ENCODE results near the gene PIM3. TPM values are rescaled to one million over a fixed set of nuclear protein-coding genes. Genes with fewer than 3 reads are reported as not detected.
A peak's percentile ranks its signal among the peaks of the same experiment; 100 is the strongest.

Gene PIM3
- total RNA-seq, 4 donors from 2014 or later, result 31.7 to 106 (median 53.6) TPM

- Histone ChIP-seq H3K4me1 (peaks cover 0 to 9% of the 10 kb centered on the region in 2 donors), H3K27me3 (peaks cover 0 to 7% of the 10 kb centered on the region in 2 donors), H3K9me3 (no peaks in the 10 kb centered on the region), H3K36me3 (no peaks in the 10 kb centered on the region), H3K4me3 (no peak overlapping the region), H3K27ac (no peak overlapping the region)
- intact Hi-C loops (cut with DNase I; ENCODE audit: low total_unique reads), result loop anchor here (2.0 to 10.0 kb wide), 2 partner anchors 101 to 277 kb away; partner anchors contain the start of gene SELENOO
- no peak for DNase-seq
- no peak for TF ChIP-seq POLR2A (IDR thresholded peaks at IDR 0.05)
- TF ChIP-seq CTCF (IDR thresholded peaks at IDR 0.05), result no peak
Observed at GRCh38 chr22:49928185-49928495, 32.4 kb upstream of the PIM3 start.

- Histone ChIP-seq H3K9me3 (no peaks in the 10 kb centered on the region), H3K4me1 (peaks cover 0 to 12% of the 10 kb centered on the region in 2 donors), H3K4me3 (no peak overlapping the region), H3K27me3 (peaks cover 0 to 7% of the 10 kb centered on the region in 2 donors), H3K27ac (no peak overlapping the region), H3K36me3 (no peaks in the 10 kb centered on the region)
- TF ChIP-seq CTCF (IDR thresholded peaks at IDR 0.05) (no peak), POLR2A (IDR thresholded peaks at IDR 0.05) (no peak)
- no peak for DNase-seq
- intact Hi-C loops (cut with DNase I; ENCODE audit: low total_unique reads), result loop anchor here (2.0 to 10.0 kb wide), 2 partner anchors 100 to 276 kb away; partner anchors contain the start of gene SELENOO
Observed at GRCh38 chr22:49928555-49929210, 31.9 kb upstream of the PIM3 start.

- Histone ChIP-seq H3K9me3 (no peaks in the 10 kb centered on the region), H3K4me3 (no peak overlapping the region), H3K27me3 (peaks cover 0 to 7% of the 10 kb centered on the region in 2 donors), H3K27ac (no peak overlapping the region), H3K36me3 (no peaks in the 10 kb centered on the region), H3K4me1 (peaks cover 0 to 14% of the 10 kb centered on the region in 2 donors)
- TF ChIP-seq CTCF (IDR thresholded peaks at IDR 0.05), result peak; percentile 62 to 99 (median 97)
- peak in 1 of 2 donors; percentile 33 for TF ChIP-seq POLR2A (IDR thresholded peaks at IDR 0.05)
- intact Hi-C loops (cut with DNase I; ENCODE audit: low total_unique reads), result loop anchor here (2.0 to 10.0 kb wide), 2 partner anchors 99 to 275 kb away; partner anchors contain the start of gene SELENOO
- peak; percentile 46 to 63 for DNase-seq
Observed at GRCh38 chr22:49929211-49929979, 31.2 kb upstream of the PIM3 start.

- intact Hi-C loops (cut with DNase I; ENCODE audit: low total_unique reads), result loop anchor here (2.0 to 10.0 kb wide), 2 partner anchors 99 to 275 kb away; partner anchors contain the start of gene SELENOO
- DNase-seq, result peak in 1 of 2 donors; percentile 54
- Histone ChIP-seq H3K4me1 (peaks cover 0 to 21% of the 10 kb centered on the region in 2 donors), H3K27ac (no peak overlapping the region), H3K4me3 (no peak overlapping the region), H3K27me3 (peaks cover 0 to 7% of the 10 kb centered on the region in 2 donors), H3K9me3 (no peaks in the 10 kb centered on the region), H3K36me3 (no peaks in the 10 kb centered on the region)
- TF ChIP-seq POLR2A (IDR thresholded peaks at IDR 0.05) (no peak), CTCF (IDR thresholded peaks at IDR 0.05) (no peak)
Observed at GRCh38 chr22:49929994-49930575, 30.5 kb upstream of the PIM3 start.

Data from uterus (tissue), 4 donors.